ENCODE results near the gene F7.

F7 gene

DNA sequence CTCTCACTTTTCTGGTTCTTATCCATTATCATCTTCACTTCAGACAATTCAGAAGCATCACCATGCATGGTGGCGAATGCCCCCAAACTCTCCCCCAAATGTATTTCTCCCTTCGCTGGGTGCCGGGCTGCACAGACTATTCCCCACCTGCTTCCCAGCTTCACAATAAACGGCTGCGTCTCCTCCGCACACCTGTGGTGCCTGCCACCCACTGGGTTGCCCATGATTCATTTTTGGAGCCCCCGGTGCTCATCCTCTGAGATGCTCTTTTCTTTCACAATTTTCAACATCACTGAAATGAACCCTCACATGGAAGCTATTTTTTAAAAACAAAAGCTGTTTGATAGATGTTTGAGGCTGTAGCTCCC is 14.2 kb downstream of the F7 start:
- no peak for DNase-seq

DNA sequence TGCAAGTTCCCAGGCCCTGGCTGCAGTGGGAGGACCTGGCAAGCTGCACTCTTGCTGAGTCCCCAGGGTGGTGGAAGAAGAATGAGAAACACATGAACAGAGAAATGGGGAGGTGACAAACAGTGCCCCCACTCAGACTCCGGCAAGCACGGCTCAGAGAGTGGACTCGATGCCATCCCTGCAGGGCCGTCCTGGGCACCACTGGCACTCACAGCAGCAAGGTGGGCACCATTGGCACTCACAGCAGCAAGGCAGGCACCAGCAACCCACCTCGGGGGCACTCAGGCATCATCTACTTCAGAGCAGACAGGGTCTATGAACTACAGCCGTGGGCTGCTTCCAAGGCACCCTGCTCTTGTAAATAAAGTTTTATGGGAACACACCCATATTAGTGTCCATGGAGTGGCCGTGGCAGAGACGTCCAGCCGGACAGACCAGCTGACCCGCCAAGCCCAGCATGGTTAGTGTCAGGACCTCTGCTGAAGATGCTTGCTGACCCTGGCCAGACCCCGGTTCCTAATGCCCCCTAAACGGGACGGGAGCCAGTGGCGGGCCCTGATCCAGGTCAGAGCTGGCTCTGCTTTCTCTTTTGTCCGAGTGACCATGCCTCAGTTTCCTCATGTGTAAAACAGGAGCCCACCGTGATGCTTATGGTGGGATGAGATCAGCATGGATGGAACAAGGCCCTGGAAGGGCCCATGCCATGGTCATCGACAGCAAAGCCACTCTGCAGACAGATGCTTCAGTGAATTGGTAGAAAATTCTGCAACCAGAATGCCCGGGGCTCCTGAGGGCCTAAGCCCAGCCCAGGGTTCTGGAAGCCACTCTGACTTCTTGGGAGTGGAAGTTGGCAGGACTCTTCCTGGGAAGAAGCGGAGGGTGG is 14.9 kb downstream of the F7 start:
- no peak for DNase-seq

DNA sequence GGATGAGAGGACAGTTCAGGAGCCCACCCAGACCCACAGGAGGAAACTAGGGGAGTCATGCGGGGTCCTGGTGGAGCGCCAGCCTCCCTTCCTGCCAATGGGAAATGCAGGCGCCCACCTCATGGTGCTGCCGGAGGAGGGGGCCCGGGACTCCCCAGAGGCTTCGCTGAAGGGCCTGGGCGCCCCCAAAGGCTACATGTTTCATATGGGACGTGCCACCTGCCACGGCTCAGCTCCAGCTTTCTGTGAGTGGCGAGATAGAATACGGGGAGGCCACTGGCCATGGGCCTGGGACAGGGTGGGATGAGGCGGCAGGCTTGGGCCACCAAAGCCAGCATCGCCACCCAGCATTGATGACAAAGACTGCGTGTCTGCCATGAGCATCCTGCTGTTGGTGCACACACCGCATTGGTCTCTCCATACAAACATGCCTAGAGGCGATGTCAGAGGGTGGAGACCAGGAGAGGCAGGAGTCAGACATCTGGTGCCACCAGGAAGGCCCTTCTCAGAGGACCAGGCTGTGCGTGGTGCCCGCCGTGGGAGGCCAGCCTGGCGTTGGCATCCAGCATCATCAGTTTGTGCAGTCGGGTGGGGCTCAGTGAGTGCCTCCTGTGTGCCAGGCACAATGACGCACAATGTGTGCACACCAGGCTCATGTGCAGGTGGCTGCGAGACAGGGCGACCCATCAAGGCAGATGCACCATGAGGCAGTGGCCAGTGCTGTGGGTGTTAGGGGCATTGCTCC is 15.8 kb downstream of the F7 start:
- DNase-seq: no peak

DNA sequence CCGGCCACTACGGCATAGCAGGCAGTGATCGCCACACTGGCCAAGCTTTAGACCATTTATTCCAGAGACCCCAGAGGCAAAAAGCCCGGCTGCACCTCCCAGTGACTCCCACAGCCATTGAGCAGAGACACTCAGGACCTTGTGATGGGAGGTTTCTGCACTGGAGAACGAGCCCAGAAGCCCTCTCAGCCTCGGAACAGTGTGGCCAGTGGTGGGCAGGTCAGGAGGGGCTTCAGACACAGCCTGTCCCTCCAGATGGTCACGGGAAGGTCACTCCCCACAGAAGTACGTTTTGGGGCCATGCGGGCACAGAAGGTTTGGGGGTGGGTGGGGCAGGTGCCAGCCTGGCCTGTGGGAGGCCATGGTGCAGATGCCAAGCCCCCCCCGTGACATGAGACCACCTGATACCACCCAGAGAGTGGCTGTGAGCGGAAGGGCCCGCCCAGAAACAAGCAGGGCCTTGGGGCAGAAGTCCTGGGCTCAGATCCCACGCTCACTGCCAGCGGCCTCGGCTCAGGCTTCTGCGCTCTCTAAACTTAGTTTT is 16.4 kb downstream of the F7 start:
- no peak for DNase-seq

DNA sequence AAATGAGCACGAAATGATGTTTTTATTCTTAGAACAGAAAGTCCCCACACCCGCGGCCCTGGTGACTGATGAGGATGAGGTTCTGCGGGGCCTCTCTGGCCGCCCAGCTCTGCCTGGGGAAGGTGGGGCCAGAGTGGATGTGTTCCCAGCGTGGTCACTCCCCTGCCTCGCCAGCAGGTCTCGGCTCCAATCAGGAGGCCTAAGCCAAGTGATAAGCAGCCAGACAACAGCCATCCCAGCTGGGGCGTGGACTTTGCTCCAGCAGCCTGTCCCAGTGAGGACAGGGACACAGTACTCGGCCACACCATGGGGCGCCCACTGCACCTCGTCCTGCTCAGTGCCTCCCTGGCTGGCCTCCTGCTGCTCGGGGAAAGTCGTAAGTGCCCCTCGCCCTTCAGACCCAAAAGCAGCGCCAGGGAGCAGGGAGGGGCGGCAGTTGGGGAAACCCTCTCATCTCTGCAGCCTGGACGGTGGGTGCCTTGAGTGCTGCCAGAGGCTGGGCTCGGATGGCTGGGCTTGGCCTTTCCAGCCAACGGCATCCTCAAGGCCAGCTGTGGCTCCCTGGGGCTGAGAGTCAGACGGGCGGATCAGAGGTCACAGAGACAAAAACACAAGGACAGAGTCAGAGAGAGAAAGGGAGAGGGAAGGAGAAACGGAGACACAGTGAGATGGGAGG is 17.1 kb downstream of the F7 start, which contains the start of gene F10:
Gene F10, plus strand, starts transcription at position 250 of the 676 bp plus-strand sequence. Its CDS starts 57 bp downstream, at position 307.
- DNase-seq: no peak

DNA sequence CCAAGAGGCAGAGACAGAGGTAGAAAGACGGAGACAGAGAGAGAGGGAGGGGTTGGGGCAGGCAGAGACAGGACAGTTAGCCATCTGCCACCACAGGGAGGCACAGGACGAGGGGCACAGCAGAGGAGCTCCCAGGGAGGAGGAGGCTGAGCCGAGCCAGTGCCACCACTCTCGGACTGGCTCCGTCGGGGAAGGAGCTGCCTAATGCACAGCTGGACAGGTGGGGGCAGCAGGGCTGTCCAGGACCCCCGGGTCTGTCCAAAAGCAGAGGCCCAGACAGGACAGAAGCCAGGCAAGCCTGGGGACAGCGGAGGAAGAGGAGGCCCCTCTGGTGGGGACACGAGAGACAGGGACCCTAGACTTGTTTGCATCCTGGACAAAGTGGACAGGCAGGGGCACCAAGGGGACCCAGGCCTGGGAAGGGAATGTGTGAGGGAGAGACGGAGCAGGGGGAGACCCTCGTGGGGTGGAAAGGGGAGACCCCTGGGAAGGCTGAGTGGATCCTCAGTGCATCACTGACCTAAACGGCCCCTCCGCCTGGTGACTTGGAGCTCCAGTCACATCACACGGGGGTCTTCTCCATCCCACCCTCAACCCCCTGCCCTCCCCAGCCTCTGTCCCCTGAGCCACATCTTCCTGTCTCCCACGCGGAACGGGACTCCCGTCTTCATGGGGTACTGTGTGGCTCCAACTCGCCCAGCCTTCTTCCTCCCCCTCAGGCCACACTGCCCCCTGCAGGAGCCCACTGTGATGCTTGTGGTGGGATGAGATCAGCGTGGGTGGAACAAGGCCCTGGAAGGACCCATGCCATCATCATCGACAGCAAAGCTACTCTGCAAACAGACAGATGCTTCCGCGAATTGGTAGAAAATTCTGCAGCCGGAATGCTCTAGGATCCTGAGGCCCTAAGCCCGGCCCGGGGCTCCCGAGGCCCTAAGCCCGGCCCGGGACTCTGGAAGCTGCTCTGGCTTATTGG is 17.9 kb downstream of the F7 start:
- peak; percentile 20 for DNase-seq

DNA sequence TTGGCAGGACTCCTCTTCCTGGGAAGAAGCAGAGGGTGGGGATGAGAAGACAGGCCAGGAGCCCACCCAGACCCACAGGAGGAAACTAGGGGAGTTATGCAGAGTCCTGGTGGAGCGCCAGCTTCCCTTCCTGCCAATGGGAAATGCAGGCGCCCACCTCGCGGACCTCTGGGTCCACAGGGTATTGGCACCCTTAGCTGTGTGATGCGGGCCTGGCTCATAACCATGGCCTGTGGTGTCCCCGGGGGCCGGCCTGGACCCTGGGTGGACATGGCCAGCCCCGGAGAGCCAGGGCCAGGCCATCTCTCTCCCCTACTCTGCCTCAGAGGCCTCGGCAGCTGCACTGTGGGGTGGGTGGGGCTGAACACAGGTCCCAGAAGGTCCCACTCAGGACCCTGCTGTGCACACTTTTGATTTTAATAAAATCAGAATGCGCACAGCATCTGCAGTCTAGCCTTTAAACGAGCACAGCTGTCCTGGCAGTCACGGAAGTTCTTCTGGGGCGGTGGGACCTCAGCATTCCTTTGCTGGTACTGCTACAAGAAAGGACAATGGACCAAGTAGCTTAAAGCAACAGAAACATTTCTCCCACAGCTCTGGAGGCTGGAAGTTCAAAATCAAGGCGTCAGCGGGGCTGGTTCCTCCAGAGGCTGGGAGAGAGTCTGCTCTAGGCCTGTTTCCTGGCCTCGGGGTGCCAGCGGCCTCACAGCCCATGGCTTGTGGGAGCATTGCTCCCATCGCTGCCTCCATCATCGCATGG is 18.8 kb downstream of the F7 start:
- DNase-seq: no peak

DNA sequence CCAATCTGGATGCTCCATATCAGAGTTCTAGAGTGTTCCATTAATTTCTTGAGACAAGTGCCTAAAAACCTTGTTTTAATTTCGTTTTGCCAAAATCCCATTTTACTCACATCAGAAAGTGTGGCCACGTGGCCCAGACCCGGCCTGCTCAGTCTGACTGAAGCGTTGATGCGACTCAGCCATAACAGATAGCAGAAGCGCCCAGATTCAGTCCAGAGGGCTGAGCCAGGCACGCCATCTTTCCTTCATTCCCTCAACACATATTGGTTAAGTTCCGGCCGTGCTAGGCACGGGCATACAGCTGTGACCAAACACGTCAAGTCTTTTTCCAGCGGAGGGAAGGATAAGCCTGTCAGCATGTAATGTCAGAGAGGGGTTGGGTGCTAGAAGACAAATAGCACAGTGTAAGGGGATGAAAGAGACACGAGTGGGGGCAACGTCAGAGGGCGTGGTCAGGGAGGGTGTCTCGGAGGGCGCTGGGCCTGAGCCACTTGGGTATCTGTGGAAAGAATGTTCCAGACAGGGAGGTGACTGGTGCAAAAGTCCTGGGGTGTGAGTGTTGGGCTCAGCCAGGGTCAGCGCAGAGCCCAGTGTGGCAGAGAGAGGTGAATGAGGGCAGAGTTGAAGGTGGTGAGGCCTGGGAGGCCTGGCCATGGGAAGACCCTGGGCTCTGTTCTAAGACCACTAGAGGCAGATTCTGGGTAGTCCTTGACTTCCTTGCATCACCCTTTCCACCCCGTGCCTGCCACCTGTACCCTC is 20.1 kb downstream of the F7 start:
- no peak for DNase-seq

DNA sequence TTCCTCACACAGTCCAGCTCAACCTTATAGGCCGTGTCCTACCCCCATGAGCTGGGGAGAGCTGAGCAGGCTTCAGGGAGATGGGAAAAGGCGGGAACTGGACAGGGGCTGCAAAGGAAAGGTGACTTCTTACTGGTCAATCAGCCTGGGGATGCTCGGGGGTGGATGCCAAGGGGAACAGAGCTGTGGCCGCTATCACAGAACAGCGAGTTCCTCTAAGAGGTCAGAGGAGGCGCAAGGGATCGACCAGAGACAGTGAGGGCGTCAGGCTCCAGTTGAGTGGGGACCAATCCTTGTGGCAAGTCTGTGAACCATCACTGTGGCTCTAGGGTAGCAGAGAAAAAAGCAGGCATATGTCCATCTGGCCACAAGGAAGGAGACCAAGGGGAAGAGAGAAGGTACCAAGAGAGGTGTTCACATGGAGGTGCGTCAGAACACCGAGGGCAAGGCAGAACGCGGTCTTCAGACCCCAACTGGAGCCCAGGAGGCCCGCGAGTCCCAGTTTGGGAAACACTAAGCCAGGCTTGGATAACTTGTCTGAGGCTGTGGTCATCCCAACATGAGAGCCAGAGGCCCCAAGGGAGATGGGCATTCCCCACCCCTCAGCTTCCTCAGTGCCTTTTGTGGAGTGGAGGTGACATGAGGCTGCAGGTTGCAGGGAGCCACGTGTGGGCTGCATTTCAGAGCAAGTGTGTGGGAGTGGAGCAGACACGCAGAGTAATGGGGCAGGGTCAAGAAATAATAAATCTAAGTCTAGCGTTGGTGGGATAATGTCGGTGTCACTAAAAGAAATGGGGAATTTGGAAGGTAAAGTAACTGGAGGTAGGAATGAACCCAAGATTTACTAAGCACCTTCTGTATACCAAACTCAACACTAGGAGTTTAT is 20.9 kb downstream of the F7 start:
- DNase-seq: no peak

DNA sequence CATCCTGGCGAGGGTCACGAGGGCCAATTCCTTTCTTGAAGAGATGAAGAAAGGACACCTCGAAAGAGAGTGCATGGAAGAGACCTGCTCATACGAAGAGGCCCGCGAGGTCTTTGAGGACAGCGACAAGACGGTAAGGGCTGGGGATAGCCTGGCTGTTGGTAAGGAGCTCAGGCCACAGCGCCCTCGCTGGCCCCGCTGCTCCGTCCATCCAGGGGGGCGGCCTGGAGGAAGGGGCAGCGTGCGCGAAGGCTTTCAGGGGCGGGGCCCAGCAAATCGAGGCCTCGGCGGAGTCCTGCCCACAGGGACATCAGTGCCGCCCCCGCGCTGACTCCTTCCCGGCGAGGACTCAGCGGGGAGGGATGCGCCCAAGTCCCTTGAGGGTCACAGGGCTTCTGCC is 23.9 kb downstream of the F7 start:
- DNase-seq: no peak

DNA sequence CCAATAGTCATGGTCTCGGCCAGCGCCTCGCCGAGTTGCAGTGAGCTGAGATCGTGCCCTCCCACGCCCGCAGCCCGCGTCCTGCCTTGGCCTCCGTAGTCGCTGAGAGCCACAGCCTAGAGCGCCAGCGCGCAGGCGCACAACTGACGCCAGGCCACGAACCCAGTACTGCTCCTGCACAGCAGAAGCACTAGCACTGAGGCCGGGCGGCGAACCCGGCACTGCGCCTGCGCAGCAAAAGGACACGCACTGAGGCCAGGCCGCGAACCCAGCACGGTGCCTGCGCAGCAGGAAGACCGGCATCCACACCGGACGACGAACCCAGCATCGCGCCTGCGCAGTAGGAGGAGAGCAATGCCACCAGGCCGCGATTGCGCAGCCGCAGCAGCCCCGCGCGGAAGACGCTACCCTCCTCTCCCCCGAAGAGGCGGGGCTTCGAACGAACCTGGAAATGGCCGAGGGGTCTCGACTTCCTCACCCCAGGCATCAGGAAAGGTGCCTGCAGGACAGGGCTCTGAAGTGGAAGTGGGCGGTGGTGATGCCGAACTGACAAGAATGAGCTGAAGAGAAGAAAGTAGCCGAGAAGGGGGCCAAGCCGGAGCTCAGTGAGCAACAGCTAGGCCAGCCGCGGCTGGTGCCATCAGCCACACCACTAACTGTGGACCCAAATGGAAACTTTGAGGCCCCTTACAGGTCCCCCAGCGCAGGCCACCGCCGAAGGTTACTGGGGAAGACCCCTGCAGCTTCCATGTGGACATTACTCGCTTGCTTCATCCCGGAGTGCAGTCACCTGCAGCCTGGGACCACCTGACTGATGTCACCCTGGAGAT is 24.5 kb downstream of the F7 start:
- peak; percentile 65 for DNase-seq

DNA sequence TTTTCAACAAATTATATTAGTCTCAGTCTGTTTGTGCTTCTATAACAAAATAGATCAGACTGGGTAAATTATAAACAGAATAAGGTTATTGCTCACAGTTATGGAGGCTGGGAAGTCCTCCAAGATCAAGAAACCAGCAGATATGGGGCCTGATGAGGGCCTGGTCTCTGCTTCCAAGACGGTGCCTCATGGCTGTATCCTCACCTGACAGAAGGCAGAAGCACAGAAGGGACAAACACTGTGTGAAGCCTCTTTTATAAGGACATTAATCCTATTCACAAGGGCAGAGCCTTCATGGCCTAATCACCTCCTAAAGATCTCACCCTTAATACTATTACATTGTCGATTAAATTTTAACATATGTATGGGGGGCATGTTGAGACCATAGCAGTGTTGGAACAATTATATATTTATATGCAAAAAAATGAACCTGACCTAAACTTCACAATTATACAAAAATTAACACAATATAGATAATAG is 29.7 kb downstream of the F7 start:
- DNase-seq: no peak

DNA sequence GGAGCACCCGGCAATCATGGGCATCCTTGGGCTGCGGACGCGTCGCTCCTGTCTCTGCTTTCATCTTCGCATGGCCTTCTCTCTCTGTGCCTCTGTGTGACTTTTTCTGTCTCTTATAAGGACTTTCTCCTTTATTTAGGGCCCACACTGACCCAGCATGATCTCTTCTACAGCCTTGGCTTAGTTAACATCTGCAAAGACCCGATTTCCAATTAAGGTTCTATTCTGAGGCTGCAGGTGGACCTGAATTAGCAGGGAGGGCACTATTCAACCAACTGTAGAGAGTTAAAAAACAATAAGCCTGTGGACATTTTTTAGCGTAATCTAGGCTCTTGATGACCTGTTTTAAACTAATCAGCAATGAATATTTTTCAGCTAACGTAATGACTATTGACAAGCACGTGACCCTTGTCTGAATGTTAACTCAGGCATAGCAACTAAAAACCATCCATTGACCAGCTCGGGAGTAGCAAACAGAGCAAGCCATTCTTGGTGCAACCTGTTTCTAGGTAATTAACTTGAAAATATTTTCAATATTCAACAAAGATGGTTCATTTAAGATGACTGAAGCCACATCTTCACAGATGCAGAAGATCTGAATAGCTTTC is 32.2 kb downstream of the F7 start:
- no peak for DNase-seq

DNA sequence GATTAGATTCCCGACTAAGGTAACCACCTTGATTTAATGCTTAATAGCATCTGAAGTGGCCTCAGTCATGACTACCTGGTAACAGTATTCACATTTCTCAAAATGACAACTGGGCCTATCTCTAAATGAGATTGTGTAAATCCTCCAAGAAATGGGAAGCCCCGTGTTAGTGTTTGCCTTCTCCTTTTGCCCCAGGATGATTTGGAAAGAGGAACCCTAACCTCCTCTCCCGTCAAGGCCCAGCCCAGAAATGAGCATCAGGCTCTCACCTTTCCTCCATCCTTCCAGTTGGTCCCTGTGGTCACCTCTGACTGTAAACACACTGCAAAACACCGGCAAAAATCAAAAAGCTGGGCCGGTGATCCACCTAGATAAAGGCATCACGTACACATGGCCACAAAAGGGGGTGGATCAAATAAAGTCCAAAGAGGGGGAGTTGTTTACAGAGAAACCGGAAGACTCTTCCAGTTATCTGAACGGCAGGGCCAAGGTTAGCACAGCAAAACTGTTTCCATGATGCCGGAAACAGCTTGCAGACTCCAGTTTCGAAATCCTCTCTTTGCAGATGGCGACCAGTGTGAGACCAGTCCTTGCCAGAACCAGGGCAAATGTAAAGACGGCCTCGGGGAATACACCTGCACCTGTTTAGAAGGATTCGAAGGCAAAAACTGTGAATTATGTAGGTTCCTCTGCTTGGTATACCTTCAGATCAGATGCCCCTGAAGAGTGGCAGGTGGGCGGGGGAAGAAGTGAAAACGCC is 33.4 kb downstream of the F7 start:
- no peak for DNase-seq

DNA sequence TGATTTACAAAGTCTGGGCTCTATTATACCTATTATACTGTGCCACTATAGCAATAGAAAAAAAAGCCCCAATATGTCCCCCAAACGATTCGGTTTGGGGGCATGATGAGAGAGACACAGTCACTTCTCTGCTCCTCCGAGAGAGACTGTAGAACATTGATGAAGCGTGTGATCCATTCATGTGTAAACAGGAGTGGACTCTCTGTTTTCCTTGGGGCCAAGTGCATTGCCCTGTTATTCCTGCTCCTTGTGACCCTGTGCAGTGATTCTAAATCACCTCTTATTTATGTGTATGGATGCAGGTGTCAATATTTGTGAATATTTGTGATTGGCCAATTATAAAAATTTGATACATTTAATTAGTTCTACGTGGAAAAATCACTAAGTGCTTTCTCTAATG is 34.0 kb downstream of the F7 start:
- DNase-seq: no peak

DNA sequence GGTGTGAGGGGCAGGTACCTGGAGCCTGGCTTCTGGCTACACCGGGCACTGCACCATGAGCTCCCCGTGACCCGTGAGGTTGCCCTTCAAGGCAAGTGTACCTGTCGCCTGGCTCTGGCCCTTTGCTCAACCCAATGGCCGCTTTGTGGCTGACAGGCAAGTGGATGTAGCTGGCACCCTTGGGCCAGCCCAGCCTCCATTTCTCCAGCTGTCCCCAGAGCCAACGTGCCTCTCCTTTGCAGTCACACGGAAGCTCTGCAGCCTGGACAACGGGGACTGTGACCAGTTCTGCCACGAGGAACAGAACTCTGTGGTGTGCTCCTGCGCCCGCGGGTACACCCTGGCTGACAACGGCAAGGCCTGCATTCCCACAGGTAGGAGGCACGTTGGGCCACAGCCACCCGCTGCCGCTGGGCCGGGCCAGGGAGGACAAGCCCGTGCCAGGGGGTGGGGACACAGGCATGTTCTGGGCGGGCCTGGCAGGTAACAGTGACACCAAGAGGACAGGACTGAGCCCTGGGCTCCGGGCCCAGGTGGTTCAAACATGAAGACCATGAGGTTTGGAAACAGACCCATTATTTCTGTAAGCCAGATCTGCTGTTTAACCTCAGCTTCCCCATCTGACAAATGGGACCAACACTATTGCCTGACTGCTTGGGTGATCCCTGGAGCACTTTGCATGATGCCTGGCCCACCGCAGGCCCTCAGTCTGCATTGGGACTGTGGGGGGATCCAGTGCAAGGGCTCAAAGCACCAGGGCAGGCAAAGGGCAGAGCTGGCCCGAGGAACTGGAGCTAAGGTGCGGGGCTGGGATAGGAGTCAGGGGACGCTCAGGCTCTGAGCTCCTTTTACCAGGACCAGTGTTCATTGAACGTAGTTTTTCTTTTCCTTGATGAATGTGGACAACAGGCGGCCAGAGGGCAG is 35.3 kb downstream of the F7 start:
- no peak for DNase-seq

Data from stimulated activated CD4-positive, alpha-beta T cell treated with anti-CD3 and anti-CD28 coated beads, Interleukin-15, amount 100 ng/mL, for 24 hours (primary cell).